ENCODE results near the gene ARMC6.
A peak's percentile ranks its signal among the peaks of the same experiment; 100 is the strongest.

Gene ARMC6

GRCh38 chr19:19033426-19034203 lies at the start of gene ARMC6, which contains the start of gene SUGP2:
ARMC6 (plus strand) TSS chr19:19033603; CDS start chr19:19034210, 607 bp downstream.
SUGP2 (minus strand) TSS chr19:19033517; CDS start chr19:19031071, 2,446 bp downstream.
- peak; percentile 90 for DNase-seq

GRCh38 chr19:18984251-18984650 lies 49.2 kb upstream of the ARMC6 start:
- no peak for DNase-seq

DNA sequence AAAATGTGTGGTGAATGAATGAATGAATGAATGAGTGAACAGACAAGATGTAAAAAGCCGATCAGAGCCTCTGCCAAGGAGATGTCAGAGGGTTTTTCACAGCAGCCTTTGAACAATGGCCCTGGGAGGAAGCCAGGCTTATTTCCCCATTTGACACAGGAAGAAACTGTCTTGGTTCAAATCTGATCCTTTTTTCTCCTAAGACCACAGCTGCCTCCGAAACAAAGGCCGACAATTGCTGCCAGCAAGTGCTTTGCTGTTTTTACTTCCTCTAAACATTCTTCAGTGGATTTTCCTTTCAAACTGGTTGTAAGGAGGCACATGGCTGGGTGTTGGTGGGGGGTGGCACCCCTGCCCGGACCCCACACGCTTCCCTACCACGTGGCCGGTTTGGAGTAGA lies 48.1 kb upstream of the ARMC6 start:
- DNase-seq = no peak

DNA sequence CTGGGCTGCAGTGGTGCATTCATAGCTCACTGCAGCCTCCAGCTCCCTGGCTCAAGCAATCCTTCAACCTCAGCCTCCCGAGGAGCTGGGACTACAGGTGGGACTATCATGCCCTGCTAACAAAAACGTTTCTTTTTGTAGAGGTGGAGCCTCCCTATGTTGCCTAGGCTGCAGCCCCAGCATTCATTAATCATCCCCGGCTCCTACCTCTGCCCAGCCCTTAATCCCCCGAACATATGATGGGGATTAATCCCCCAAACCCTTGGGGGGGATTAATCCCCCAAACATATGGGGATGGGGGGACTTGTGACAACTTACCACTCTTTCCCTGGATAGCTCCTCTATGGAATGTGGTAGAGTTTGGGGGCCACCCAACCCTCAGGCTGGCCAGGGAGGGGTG lies 45.9 kb upstream of the ARMC6 start:
- DNase-seq = no peak

- no peak for DNase-seq
Measured at GRCh38 chr19:18989316-18989715, 44.1 kb upstream of the ARMC6 start.

DNA sequence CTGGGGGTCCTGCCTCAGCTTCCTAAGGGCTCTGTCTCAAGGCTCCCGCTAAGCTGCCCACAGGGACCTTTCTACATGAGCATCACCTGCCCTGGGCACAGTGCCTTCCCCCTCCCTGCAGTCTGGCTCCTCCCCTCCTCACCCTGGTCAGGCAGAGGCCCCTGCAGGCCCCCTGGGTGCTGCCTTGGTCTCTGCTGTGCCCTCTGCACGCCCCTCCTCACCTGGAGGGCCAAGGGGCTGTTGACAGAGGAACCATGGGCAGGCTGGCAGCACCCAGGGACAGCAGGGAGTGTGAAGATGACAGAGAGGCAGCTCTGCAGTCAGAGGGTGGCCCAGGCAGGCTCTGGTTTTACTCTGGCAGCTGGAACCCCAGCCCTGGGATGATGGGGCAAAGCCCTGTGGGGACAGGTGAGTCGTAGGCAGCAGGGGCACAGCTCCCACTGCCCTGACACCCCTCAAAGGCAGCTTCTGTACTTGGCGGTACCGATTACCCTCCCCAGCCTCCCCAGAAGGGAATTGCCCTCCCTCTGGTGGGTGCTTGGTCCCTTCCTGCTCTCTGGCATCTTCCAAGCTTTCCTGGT lies 43.2 kb upstream of the ARMC6 start:
- no peak for DNase-seq

- DNase-seq = no peak
Measured at GRCh38 chr19:18991006-18991405, 42.4 kb upstream of the ARMC6 start.

GRCh38 chr19:18991468-18991867 lies 41.9 kb upstream of the ARMC6 start:
- DNase-seq = no peak

DNA sequence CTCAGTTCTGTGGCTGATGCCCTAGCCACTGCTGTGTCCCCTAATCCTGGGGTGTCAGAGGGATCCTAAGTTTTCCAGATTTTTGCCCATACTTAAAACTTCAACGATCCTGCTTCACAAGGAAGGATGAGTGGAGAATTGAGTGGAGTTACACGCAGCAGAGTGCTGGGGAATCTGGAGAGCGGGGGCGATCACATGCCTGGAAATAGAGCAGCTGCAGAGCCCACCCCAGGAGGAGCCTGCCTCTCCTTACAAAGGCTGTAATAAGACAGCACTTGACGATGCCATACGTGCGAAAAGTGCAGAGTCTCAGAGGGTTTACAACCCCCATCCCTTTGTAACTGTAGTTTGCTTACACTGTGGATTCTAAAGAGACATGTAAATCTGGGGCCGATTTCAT lies 40.7 kb upstream of the ARMC6 start:
- no peak for DNase-seq

- no peak for DNase-seq
Measured at GRCh38 chr19:18993115-18993514, 40.3 kb upstream of the ARMC6 start.

- DNase-seq = peak; percentile 22
Measured at GRCh38 chr19:18995804-18996241, 37.6 kb upstream of the ARMC6 start.

DNA sequence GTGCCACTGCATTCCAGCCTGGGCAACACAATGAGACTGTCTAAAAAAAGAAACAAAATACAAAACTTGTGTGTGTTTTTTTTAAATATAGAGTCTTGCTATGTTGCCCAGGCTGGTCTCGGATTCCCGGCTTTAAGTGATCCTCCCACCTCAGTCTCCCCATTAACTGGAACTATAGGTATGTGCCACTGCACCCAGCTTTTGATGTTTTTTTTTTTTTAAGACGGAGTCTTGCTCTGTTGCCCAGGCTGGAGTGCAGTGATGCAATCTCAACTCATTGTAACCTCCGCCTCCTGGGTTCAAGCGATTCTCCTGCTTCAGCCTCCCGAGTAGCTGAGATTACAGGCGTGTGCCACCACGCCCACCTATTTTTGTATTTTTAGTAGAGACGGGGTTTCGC lies 37.1 kb upstream of the ARMC6 start:
- no peak for DNase-seq

GRCh38 chr19:18996796-18997394 lies 36.5 kb upstream of the ARMC6 start:
- DNase-seq = no peak

GRCh38 chr19:18998276-18998675 lies 35.1 kb upstream of the ARMC6 start:
- no peak for DNase-seq

GRCh38 chr19:18999016-18999758 lies 34.2 kb upstream of the ARMC6 start:
- DNase-seq = no peak

- no peak for DNase-seq
Measured at GRCh38 chr19:18999896-19000620, 33.3 kb upstream of the ARMC6 start.

DNA sequence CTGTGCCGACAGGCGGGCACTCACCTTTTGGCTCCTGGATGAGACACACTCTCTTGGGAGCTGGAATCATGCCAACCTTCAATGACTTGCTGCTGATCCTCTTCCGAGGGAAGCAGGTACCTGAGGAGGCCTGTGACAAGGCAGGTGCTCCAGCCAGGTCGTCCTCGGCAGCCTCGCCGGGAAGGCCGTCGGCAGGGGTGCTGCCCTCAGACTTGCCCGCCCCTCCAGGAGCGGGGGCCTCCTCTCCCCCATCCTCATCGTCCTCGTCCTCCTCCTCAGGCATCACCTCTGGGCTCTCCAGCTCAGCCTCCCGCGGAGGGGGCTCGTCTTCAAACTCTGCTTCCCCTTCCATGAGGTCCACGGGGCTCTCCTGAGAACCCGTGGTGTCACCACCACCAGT lies 29.3 kb upstream of the ARMC6 start:
- no peak for DNase-seq

GRCh38 chr19:19006213-19006612 lies 27.2 kb upstream of the ARMC6 start:
- DNase-seq = no peak

- DNase-seq = no peak
Measured at GRCh38 chr19:19009951-19010350, 23.5 kb upstream of the ARMC6 start.

DNA sequence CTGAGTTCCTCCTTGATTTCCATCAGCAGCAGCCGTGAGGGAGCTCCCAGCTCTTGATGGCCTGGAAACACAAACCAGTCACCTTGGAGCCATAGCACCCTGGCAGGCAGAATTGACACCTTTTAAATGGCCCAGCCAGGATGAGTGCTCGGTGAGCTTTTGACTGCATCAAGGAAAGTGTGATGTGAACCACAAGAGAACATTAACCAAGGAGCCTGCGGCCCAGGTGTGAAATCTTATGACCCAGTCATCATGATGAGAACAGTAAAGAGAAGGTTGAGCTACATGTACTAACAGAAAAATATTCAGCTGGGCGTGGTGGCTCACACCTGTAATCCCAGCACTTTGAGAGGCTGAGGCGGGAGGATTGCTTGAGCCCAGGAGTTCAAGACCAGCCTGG lies 22.9 kb upstream of the ARMC6 start:
- no peak for DNase-seq

DNA sequence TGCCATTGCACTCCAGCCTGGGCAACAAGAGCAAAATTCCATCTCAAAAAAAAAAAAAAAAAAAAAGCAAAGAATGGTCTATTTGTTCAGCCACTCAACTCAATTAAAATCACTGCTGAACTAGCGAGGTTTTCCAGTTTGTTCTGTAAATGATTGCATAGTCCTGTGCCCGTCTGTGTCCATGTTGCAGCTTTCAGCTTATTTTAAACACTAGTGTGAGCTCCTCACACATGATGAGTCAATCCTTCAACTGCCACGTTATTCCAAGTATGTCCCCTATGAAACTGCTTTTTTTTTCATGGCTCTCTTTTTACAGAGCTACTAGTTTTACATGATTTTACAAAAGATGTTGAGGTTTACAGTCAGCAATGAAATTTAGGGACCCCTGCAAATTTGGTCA lies 12.3 kb upstream of the ARMC6 start:
- DNase-seq = no peak

GRCh38 chr19:19022380-19022961 lies 10.9 kb upstream of the ARMC6 start:
- no peak for DNase-seq
